Prostate gland (tissue), 2 donors: Measurements from ENCODE around the gene LRRC26. TPM values are rescaled to one million over a fixed set of nuclear protein-coding genes. Genes with fewer than 3 reads are reported as not detected.

Source experiments
- DNase-seq: peaks from one replicate; pipeline ENCODE4 v3.0.0-alpha.2; 2019; ENCODE audit warnings: low spot score
- H3K27ac ChIP-seq, 2 donors: fragments of 200-600 bp; sonication (generic); 2 replicates each; pipeline ENCODE4 v1.5.1; 2017 to 2019
- H3K27me3 ChIP-seq: fragments of 200-600 bp; sonication (generic); replicated peaks from 2 replicates; pipeline ENCODE4 v1.5.1; 2019; ENCODE audit not compliant: insufficient read depth
- H3K36me3 ChIP-seq, 2 donors: fragments of 200-600 bp; sonication (generic); 1 replicate in 1 of 2; 2 replicates in 1 of 2; pipeline versions ENCODE4 v1.5.1 to v1.8.1; 2017 to 2019
- H3K4me1 ChIP-seq: fragments of 200-600 bp; sonication (generic); replicated peaks from 2 replicates; pipeline ENCODE4 v1.5.1; 2019
- H3K4me3 ChIP-seq, 2 donors: fragments of 200-600 bp; sonication (generic); 2 replicates each; pipeline ENCODE4 v1.5.1; 2017 to 2019
- H3K9me3 ChIP-seq: fragments of 200-600 bp; sonication (generic); 2 replicates; pipeline ENCODE4 v1.5.1; 2017
- POLR2A ChIP-seq: fragments of 450-650 bp; IDR thresholded peaks from one replicate; pipeline ENCODE4 v1.6.1; 2016; ENCODE audit warnings: antibody characterized with exemption, mild to moderate bottlenecking
- POLR2AphosphoS5 ChIP-seq: sonication (generic); formaldehyde crosslinking; IDR thresholded peaks from one replicate; pipeline ENCODE4 v1.6.1; 2017; ENCODE audit warnings: antibody characterized with exemption
- WGBS: methylation state at CpG from one replicate; pipeline ENCODE4 v1.1.5; 2018; 5-methylcytosine and 5-hydroxymethylcytosine counted together
- intact Hi-C: fragments of 100-400 bp; cut with DNase I; formaldehyde crosslinking; loops from one replicate; pipeline ENCODE4 v1.14.2; 2022
- total RNA-seq, 2 donors: library from RNA; depleted of rRNA; stranded (reverse); fragments of >200 nt; gene quantifications; one replicate each; pipeline ENCODE4 v1.1.0, GENCODE V29; 2016
- TF ChIP-seq, protein P1 (sequence below), 4 experiments: fragments of 200-600 bp in 2 of 4; fragments of 450-650 bp in 2 of 4; sonication (generic) in 2 of 4; IDR thresholded peaks; 1 replicate in 3 of 4; 2 replicates in 1 of 4; pipeline ENCODE4 v1.5.1; 2016 to 2019; ENCODE audit warnings: antibody characterized with exemption in 4 of 4, mild to moderate bottlenecking in 2 of 4, moderate library complexity in 2 of 4

The LRRC26 gene
- total RNA-seq, 2 donors from 2014 or later, result 183 to 582 TPM

DNA sequence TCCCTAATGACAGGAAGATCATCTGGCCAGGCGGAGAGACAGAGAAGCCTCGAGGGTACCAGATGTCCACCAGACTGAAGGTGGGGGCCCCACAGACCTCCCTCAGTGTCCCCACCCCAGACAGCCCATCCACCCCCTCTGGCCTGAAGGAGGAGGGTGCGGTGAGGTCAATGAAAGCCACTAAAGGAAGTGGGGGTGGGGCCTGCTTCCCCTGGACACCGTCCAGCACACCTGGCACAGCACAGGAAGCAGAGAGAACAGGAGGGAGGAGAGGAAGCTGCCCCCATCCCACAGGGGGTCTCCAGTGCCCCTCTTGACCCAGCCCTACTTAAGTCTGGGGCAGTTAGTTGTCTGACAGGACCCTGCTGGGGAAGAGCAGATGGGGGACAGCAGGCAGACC, 11.2 kb downstream of the LRRC26 start:
- Histone ChIP-seq H3K4me1 (peaks cover 10% of the 10 kb centered on the region), H3K4me3 (no peak overlapping the region), H3K27me3 (peaks cover 4% of the 10 kb centered on the region), H3K36me3 (no peaks in the 10 kb centered on the region), H3K27ac (no peak overlapping the region), H3K9me3 (no peaks in the 10 kb centered on the region)
- intact Hi-C loops, result no loop called here
- TF ChIP-seq POLR2A, result no peak
- no peak for TF ChIP-seq POLR2AphosphoS5
- TF ChIP-seq, protein P1, sequence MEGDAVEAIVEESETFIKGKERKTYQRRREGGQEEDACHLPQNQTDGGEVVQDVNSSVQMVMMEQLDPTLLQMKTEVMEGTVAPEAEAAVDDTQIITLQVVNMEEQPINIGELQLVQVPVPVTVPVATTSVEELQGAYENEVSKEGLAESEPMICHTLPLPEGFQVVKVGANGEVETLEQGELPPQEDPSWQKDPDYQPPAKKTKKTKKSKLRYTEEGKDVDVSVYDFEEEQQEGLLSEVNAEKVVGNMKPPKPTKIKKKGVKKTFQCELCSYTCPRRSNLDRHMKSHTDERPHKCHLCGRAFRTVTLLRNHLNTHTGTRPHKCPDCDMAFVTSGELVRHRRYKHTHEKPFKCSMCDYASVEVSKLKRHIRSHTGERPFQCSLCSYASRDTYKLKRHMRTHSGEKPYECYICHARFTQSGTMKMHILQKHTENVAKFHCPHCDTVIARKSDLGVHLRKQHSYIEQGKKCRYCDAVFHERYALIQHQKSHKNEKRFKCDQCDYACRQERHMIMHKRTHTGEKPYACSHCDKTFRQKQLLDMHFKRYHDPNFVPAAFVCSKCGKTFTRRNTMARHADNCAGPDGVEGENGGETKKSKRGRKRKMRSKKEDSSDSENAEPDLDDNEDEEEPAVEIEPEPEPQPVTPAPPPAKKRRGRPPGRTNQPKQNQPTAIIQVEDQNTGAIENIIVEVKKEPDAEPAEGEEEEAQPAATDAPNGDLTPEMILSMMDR (IDR thresholded peaks at IDR 0.05), result no peak
- 38% methylated on average over 4 of the region's 4 CpGs for WGBS
- no peak for DNase-seq

DNA sequence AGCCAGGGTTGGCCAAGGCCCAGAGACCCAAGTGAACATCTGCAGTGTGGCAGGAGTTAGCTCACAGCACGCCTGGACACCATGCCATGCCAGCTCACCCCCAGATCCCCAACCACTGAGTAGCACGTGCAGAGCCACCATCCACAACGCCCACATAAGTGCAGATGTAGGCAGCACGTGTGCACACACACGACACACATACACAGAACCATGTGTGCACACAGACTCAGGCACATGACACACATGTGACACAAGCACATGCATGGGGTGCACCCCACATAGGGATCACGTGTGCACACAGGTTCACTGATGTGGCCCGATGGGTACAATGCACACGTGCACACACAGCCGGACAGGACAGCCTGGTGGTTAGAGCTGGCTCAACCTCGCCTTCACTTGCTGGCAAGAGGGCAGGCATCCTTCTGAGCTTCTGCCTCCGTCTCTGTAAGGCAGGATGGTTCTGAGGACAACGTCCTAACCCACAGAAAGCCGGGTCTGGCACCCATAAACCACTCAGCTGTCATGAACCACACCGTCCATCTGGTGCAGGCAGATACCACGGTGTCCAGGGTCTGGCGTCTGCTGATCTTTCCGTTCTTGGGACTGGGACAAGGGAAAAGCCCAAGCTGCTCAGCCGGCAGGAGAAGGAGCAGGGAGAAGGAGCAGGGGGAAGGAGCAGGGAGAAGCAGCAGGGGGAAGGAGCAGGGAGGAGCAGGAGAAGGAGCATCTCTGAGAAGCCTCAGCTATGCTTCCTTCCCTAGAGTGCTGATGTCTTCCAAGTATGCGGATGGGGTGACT, 12.0 kb downstream of the LRRC26 start:
- peaks cover 4% of the 10 kb centered on the region for H3K27me3 ChIP-seq
- 60% methylated on average over 19 of the region's 19 CpGs for WGBS

DNA sequence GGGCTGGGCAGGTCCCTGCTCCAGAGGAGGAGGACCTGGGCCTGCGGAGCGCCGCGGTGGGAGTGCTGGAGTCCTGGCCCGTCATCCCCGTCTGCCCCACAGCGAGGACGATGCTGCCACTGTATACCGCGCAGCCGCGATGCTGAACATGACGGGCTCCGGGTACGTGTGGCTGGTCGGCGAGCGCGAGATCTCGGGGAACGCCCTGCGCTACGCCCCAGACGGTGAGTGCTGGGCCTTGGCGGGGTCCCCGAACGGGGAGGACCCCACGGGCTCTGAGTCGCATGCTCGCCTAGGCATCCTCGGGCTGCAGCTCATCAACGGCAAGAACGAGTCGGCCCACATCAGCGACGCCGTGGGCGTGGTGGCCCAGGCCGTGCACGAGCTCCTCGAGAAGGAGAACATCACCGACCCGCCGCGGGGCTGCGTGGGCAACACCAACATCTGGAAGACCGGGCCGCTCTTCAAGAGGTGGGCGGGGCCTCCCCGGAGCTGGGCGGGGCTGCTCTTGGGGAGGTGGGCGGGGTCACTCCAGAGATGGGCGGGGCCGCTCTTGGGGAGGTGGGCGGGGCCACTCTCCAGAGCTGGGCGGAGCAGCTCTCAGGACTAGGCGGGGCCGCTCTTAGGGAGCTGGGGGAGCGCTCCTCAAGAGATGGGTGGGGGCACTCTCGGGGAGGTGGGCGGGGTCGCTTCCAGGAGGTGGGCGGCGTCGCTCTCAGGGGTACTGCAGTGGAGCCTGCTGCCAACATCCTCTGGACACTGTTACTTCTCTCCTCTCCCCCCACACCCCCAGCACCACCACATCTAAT, 13.1 kb downstream of the LRRC26 start:
- Histone ChIP-seq H3K4me1 (no peaks in the 10 kb centered on the region), H3K36me3 (no peaks in the 10 kb centered on the region), H3K27me3 (peaks cover 4% of the 10 kb centered on the region), H3K9me3 (no peaks in the 10 kb centered on the region), H3K27ac (no peak overlapping the region), H3K4me3 (no peak overlapping the region)
- intact Hi-C loops, result no loop called here
- no peak for DNase-seq
- TF ChIP-seq POLR2AphosphoS5 (no peak), POLR2A (no peak)
- TF ChIP-seq, protein P1 (IDR thresholded peaks at IDR 0.05), result no peak
- 3% methylated on average over 37 of the region's 65 CpGs for WGBS

More for the DNA sequence above, 12.0 kb downstream of the LRRC26 start:
- intact Hi-C loops, result no loop called here
- Histone ChIP-seq H3K36me3 (no peaks in the 10 kb centered on the region), H3K9me3 (no peaks in the 10 kb centered on the region), H3K27ac (no peak overlapping the region), H3K4me1 (peaks cover 8% of the 10 kb centered on the region), H3K4me3 (no peak overlapping the region)
- no peak for DNase-seq
- TF ChIP-seq POLR2AphosphoS5 (no peak), POLR2A (no peak)
- TF ChIP-seq, protein P1 (IDR thresholded peaks at IDR 0.05), result no peak

DNA sequence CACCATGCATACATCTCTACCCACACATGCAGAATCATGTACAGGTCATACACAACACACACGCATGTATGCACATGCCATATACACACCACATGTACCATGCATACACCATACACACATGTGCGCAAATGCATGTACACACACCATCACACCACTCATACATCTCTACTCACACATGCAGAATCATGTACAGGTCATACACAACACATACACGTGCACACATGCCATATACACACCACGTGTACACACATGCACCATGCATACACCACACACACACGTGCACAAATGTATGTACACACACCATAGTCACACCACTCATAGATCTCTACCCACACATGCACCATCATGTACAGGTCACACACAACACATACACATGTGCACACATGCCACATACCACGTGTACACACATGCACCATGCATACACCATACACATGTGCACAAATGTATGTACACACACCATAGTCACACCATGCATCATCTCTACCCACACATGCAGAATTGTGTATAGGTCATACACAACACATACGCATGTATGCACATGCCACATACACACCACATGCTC, 16.9 kb downstream of the LRRC26 start:
- Histone ChIP-seq H3K36me3 (no peaks in the 10 kb centered on the region), H3K27me3 (no peaks in the 10 kb centered on the region), H3K4me3 (no peak overlapping the region), H3K4me1 (no peaks in the 10 kb centered on the region), H3K27ac (no peak overlapping the region), H3K9me3 (no peaks in the 10 kb centered on the region)
- no peak for TF ChIP-seq POLR2AphosphoS5
- TF ChIP-seq, protein P1 (IDR thresholded peaks at IDR 0.05), result no peak
- TF ChIP-seq POLR2A, result no peak
- DNase-seq, result no peak
- intact Hi-C loops, result no loop called here
- WGBS, result 93% methylated on average over 7 of the region's 7 CpGs
